ENCODE data around the gene ARF4. TPM values are rescaled to one million over a fixed set of nuclear protein-coding genes. Genes with fewer than 3 reads are reported as not detected.

The ARF4 gene
- total RNA-seq, 1 donor from 2014 or later, result 87.8 TPM

Small RNAs within 50 kb of the gene (small RNA-seq; reads per million reads assigned to genes)
- gene RNU6-108P (ENCODE audit: low replicate concordance), result not detected
- not detected for gene RNU6-483P (ENCODE audit: low replicate concordance)
- gene RNU6ATAC26P (ENCODE audit: low replicate concordance), result not detected

Other genes starting within 250 kb of the ARF4 start
- 0.74 TPM for gene DNAH12, start 53.0 kb downstream of the ARF4 start, total RNA-seq
- gene PDE12, start 41.1 kb downstream of the ARF4 start, total RNA-seq, result 14.3 TPM
- 31.7 TPM for gene DENND6A, start 95.7 kb upstream of the ARF4 start, total RNA-seq
- gene SLMAP, start 159.0 kb upstream of the ARF4 start, total RNA-seq, result 39.8 TPM